Left forelimb (tissue), 1 donor: Measurements from ENCODE around the gene SLC36A2.

Experiments used
- DNase-seq: peaks from one replicate; pipeline ENCODE4 v3.0.0-alpha.2; 2018; ENCODE audit warnings: low spot score

The SLC36A2 gene

DNA sequence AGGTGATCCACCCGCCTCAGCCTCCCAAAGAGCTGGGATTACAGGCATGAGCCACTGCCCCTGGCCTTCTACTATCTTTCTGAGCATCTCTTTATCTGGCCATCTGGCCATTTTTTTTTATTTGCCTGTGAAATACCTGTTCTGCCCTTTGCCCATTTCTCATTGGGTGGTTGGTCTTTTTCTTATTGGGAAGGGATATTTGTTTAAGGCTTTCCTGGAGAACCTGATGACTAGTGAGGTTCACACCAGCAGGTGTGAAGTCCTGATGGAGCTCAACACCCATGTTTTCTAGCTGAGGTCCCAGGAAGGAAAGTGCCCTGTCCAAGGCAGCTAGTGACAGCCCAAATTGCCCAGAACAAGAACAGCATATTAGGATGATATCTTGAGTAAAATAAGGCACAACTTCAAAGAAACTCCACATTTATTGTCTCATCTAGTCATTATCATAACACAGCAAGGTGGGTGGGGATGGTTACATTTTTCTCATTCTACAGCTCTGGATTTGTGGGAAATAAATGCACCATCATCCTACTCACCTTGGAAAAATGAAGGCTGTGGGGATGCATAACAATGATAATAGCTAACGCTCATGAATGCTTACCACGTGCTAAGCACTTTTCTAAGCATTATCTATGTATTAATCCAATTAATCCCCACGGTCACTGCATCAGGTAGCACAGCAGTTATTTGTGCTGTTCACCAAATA lies 64.1 kb downstream of the SLC36A2 start:
- DNase-seq: no peak

DNA sequence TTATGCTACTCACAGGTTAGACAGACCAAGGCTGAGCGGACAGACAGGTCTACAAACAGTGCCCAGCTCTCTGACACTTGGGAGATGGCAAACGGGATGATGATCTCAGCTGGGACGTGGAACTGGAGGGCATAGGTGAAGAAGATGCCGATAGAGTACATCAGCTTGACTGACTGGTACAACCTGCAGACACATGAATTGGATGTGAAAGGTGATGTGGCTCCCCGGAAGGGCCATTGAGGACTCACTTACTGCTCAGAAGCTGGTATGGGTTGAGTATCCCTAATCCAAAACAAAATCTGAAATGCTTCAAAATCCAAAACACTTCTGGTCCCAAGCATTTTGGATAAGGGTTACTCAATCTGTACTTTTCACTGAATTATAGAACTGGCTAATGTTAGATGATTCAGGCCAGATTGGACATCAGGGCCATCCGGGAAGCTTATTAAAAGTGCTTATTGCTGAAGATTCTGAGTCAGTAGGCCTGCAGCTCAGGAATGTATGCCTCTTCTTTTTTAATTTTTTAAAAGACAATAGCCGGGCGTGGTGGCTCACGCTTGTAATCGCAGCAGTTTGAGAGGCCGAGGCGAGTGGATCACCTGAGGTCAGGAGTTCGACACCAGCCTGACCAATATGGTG lies 66.2 kb downstream of the SLC36A2 start:
- DNase-seq: no peak

DNA sequence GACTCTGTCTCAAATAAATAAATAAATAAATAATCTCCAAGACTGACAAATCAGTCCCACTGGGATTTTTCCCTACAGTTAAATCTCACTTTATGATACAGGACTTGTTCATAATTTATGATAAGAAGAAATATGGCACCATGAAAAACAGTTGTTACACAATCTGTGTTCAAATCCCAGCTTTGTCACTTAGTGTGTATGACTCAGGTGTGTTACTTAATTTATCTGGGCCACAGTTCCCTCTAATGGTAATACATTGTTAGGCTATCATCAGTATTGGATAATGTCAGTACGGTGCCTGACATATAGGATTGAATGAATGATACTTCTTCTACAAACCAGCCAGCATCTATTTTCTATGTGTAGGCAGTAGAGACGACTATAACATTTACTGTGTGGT lies 66.9 kb downstream of the SLC36A2 start:
- DNase-seq: no peak

DNA sequence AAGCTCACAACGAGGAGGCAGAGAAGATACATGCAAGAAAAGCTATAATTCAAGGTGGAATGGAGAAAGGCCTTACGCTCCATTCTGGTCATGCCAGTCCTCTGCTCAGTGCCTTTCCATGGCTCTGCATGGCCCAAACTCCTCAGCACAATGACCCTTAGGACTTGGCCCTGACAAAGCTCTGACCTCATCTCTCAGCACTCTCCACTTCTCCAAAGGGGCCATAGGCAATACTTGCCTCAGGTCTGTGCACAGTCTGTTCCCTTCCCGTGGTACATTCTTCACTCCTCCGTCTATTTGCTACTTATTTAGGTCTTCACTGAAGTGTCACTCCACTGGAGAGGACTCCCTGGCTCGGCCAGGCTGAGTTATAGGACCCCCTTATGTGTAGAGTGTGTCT lies 68.5 kb downstream of the SLC36A2 start:
- no peak for DNase-seq

DNA sequence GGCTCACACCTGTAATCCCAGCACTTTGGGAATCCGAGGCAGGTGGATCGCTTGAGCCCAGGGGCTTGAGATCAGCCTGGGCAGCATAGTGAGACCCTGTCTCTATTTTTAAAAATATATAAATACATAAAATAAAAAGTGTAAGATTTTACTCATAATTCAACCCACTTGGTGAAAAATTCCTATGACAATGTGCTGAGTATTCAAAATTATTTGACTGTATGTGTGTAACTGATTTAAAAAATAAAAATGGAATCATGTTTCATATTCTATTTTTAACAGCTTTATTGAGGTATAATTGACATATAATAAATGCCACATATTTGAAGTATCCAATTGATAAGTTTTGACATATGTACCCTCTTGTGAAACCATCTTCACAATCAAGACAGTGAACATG lies 71.6 kb downstream of the SLC36A2 start:
- DNase-seq: no peak

DNA sequence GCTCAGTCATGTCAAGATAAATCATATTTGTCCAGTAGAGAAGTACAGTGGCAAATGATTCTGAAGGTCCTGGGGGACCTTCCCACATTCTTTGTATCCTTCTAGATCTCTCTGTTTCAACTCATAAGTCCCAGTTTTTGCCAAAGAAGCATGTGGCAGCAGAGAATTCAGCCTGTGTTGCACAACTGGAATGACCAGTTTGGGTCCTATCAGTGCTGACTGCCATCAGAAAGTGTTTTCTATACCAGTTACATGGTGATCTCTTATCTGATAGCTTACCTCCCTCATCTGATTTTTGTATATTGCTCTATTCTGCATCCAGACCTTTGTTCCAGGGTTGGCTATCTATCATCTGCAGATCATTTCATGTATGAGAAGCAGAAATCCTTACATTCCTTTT lies 72.7 kb downstream of the SLC36A2 start:
- DNase-seq: no peak

DNA sequence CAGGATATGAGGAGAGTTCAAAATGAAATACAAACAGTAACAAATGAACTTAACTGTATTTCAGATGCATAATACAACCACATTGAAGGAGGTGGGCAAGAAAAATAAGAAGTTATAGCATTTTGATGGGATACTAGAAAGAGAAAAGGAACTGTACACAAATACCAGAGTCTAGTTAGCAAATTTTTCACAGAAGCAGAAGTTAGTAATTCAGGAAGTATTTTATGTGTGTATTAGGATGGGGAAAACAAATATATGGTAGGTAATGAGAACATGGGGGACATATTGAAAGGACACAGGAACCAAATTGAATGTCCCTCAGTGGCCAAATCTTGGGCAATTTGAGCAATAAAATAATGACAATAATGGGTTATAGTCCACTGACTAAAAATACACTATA lies 76.0 kb downstream of the SLC36A2 start:
- no peak for DNase-seq

DNA sequence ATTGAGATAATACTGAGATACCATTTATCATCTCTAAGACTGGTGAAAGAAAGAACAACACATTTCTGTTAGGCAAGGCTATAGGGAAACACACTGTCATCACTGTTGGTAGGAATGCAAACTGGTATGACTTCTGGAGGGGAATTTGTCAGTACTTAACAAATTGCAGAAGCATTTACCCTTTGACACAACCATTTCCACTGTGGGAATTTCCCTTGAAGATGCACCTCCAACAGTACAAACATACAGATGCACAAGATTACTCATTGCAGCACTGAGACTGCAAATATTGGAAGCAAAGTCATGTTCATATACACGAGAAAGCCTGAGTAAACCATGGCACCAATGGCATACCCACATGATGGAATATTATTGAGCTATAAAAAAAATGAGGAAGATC lies 76.8 kb downstream of the SLC36A2 start:
- no peak for DNase-seq

DNA sequence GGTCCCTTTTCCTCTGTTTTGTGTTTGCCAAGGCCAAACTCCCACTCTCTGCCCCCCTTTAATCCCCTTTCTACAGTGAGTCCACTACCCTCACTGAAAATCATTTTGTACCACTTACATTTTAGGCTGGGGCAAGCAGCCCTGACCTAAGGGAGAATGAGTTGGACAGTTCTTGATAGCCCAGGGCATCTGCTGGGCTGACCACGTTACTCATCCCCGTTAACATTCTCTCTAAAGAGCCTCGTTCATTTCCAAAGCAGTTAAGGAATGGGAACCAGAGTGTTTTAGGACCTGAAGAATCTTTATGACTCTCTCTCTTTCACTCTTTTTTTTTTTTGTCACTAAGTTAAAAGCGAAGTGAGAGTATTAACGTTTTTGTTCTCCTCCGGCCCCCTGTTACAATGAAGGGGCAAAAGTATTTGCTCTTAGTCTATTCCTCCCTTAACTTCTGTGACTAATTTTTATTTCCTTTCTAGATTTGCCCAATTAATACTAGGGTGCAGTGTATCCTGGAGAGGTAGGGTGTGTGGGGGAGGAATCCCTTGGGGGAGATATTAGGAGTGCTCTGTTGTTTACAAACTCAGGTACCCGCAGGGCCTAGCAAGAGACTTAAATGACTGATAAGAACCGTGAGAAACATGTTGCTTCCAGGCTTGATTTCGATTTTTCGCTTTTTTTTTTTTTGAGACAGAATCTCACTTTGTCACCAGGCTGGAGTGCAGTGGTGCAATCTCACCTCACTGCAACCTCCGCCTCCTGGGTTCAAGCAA lies 79.7 kb downstream of the SLC36A2 start:
- no peak for DNase-seq
